Epithelial cell of esophagus (primary cell): Measurements from ENCODE around the gene BCAS4.
"Not testable (repeated sequence)": the region's sequence is repeated elsewhere in the genome, so short reads cannot be mapped to it uniquely, and the experiment has no call there.

Experiments
- DNase-seq: peaks from one replicate; pipeline ENCODE4 v3.0.0; 2010; ENCODE audit warnings: low read depth
- H3K4me3 ChIP-seq: 2 replicates; pipeline ENCODE4 v1.5.1; 2011; ENCODE audit warnings: mild to moderate bottlenecking, low read length, control low read depth
- TF ChIP-seq, protein P1 (sequence below): IDR thresholded peaks from 2 replicates; pipeline ENCODE4 v1.5.1; 2011; ENCODE audit warnings: low read depth, mild to moderate bottlenecking, low read length, control low read depth, inconsistent platforms; ENCODE audit not compliant: insufficient read depth; ENCODE audit errors: missing control alignments

BCAS4 gene

DNA sequence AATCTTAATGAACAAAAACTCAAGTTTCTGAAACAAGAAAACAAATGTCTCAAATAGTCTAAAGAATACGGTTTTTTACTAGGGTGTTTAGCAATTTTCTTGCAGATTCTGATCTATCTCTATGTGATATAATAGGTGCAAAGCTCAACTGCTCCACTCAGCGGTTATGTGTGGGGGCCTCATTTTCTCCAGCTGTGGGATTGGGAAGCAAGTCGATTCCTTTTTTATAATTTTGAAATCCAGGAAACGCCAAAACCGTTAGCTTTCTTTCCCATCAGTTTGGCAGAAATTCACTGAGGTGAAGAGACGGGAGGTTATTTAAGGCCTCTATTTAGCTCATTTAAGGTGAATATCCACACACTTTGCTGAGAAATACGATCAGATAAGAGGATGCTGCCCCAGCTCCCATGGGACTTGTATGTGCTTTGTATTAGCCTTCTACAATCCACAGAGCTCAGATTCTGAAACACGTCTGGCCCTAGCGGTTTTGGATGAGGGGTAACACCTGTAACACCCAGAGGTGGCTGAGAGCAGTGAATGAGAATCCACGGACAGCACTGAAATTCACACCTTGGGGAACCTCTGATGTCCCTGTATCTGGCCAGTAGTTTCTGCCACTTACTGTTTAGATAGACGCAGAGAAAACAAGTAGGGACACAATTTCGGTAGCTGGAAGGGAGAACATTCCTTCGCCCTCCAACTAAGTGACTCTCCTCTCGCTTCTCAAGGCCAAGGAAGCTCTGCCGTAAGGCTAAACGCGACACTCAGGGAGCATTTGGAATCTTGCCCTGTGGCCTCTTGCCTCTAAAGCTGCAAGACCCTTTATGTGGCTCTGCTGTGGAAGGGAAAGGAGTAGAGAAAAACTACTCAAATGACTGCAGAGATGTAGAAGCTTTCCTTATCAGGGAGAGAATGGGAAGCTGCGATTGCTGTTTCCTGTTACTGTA lies 6.5 kb upstream of the BCAS4 start:
- H3K4me3 ChIP-seq: no peak overlapping the region
- TF ChIP-seq, protein P1, sequence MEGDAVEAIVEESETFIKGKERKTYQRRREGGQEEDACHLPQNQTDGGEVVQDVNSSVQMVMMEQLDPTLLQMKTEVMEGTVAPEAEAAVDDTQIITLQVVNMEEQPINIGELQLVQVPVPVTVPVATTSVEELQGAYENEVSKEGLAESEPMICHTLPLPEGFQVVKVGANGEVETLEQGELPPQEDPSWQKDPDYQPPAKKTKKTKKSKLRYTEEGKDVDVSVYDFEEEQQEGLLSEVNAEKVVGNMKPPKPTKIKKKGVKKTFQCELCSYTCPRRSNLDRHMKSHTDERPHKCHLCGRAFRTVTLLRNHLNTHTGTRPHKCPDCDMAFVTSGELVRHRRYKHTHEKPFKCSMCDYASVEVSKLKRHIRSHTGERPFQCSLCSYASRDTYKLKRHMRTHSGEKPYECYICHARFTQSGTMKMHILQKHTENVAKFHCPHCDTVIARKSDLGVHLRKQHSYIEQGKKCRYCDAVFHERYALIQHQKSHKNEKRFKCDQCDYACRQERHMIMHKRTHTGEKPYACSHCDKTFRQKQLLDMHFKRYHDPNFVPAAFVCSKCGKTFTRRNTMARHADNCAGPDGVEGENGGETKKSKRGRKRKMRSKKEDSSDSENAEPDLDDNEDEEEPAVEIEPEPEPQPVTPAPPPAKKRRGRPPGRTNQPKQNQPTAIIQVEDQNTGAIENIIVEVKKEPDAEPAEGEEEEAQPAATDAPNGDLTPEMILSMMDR: peak; percentile 56
- DNase-seq: peak; percentile 58

DNA sequence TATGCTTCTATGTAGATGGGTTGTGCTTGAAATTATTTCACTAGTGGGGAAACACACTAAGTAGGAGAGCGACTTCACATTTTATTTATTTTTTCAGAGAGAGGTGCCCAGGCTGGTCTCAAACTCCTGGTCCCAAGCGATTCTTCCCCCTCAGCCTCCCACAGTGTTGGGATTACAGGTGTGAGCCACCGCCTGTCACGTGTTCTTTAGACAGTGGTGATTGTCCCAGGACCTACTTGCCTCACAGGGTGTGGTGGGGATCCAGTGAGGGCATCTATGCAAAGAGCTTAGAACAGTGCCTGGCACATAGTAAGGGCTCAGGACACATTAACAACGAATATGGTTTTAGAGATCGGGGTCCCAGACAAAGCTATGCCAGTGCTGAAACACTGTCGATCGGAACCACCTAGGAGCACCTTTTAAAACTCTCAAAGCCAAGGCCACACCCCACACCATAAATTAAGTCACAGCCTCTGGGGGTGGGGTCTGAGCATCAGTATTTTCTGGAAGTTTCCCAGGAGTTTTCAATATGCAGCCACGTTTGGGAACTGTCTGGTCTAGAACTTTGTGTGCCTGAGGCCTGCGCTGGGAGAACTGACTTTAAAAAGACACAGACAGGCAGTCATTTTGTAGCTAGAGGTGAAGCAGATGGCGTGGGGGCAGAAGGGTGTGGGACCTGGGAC lies 4.8 kb upstream of the BCAS4 start:
- H3K4me3 ChIP-seq: no peak overlapping the region
- DNase-seq: no peak
- TF ChIP-seq, protein P1: no peak

DNA sequence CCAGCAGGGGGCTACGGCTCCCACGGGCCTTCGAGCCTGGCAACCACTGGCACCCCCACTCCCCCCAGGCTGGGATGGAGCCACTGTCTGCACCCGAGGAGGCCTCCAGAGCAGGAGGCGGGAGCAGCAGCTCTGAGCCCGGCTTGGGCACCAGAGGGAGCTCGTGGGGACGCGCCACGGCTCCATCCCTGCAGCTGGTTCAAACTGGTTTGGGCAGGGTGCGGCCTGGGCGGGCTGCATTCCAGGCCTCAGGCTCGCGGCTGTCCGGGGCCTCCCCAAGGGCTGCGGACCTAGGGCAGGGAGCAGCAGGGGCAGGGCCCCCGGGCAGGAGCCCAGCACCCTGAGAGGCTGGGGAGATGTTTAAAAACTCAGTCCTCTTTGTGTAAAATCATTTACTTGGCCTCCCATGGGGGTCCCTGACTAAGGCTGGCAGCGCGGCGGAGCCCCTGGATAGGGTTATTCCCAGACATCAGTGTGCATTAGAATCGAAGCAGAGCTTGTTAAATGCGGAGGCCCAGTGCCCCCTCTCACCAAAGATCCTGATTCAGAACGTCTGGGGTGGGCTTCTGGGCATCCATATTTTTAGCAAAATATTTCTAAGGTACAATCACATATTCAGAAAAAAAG lies 4.1 kb upstream of the BCAS4 start:
- H3K4me3 ChIP-seq: no peak overlapping the region
- DNase-seq: peak; percentile 92
- TF ChIP-seq, protein P1: peak; percentile 76

DNA sequence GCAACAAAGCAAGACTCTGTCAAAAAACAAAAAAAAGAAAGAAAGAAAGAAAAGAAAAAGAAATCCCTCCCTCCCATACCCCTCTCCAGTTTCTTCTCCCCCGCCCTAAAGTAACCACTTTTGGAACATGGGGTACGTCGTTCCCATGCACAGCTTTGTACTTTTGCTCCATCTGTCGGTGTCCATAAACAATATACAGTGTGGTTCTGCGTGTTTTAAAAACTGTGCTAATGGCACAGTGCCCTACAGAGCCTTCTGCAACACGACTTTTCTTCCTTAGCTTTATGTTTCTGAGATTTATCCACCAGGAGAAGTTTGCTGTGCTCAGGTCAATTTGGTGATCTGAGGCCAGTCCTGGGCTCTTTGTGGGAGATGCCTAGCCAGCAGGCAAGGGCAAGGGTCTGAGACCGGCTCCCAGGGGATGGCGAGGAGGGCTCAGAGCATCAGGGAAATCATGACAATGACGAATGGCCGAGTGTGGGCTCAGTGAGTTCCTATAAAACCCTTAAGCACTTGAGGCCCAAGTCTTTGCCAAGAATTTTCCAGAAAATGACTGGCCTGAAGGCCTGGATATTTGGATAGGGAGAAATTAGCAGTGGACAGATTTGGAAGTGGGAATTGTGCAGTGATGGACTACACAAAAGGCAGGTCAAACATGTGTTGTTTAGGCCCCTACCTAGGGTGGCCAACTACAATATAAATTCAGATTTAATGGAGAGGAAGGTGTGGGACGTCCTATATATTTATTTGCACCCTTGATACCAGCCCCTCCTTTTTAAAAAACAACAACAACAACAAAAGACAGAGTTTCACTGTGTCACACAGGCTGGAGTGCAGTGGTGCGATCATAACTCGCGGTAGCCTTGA lies 1.9 kb upstream of the BCAS4 start:
- TF ChIP-seq, protein P1: no peak
- H3K4me3 ChIP-seq: no peak overlapping the region
- no peak for DNase-seq

DNA sequence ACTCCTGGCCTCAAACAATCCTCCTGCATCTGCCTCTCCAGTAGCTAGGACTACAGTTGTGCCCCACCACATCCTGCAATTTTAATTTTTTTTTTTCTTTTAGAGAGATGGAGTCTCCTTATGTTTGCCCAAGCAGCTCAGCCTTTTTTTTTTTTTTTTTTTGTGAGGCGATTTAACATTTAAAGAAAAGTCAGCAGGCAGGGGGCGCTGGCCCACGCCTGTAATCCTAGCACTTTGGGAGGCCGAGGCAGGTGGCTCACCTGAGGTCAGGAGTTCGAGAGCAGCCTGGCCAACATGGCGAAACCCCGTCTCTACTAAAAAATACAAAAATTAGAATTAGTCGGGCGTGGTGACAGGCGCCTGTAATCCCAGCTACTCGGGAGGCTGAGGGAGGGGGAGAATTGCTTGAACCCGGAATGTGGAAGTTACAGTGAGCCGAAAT lies 1.3 kb upstream of the BCAS4 start:
- TF ChIP-seq, protein P1: peak; percentile 33
- peak; percentile 40 for DNase-seq
- not testable (repeated sequence) for H3K4me3 ChIP-seq

DNA sequence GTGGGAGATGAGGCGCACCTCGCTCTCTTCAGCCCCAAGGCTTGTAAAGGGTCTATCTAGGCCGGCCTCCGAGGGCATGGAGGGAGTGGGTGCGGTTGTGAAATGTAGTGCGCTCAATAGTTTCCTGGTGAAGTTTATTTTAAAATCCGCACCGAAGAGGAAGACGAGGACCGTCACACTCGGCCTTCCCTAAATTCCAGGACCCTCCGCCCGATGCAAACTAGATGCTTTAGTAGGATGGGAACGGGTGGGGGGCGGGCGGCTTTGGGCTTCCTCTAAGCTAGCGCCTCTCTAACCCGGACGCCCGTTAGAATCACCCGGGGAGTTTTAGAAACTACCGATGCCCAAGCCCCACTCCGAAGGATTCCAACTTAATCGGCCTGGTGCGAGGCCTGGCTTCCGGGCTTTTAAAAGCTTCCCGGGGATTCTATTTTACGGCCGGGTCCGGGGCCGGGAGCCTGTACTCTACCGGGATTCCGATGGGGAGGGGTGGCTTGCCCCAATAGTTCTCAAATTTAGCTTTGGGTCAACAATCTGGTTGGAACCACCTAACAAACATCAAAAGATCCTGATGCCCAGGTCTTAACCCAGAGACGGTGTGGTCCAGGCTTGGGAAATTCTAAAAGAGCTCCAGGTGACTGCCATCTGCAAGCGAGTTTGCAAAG lies 548 bp upstream of the BCAS4 start:
- DNase-seq: no peak
- H3K4me3 ChIP-seq: no peak overlapping the region
- TF ChIP-seq, protein P1: no peak
